HG03066 (cell line): ENCODE data around the gene ELMO1.

Experiments used
- ATAC-seq: cut with Tn5 transposase; IDR thresholded peaks from one replicate; pipeline ENCODE4 v1.9.1; 2021; ENCODE audit warnings: low read depth; ENCODE audit not compliant: unreplicated experiment

Gene ELMO1

DNA sequence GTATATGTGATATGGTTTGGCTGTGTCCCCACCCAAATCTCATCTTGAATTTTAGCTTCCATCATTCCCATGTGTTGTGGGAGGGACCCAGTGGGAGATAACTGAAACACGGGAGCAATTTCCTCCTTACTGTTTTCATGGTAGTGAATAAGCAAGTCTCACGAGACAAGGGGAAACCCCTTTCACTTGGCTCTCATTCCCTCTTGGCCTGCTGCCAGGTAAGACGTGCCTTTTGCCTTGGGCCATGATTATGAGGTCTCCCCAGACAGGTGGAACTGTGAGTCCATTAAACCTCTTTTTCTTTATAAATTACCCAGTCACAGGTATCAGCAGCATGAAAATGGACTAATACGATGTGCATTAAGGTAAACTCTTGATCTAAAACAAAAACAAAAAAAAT is 367.2 kb downstream of the ELMO1 start:
- no peak for ATAC-seq

DNA sequence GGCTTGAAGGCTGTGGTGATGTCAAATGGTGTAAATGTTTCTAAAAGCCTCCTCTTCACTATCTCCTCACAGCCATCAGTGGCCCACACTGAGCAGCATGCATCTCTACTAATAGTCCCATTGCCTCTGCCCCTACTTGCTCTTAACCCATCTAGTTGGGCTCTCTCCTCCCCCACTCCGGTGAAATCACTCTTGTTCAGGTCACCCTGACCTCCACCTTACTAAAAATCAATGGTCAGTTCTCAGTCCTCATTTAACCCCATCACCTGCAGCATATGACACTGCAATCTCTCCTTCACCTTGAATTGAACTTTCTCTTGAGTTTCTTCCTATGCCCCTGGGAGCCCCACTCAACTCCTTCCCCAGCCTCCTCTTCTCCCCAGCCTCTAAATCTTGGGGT is 369.2 kb downstream of the ELMO1 start:
- ATAC-seq = no peak

DNA sequence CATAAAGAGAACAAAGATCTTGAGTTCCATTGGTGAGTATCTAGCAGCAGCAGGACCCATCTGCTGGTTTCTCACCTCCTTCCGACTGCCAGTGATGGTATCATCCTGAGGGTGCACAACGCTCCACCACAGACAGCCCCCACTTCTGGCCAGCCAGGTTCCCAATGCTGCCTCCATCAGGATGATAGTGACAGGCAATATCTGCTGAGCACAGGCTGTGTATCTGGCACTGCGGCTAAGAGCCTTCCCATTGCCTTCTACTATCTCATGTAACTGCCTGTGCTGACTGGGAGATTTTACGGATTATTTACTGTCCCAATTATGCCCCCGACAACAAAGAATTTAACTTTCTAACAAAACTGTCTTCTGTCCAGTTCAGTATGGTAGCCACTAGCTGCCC is 372.0 kb downstream of the ELMO1 start:
- ATAC-seq = no peak

DNA sequence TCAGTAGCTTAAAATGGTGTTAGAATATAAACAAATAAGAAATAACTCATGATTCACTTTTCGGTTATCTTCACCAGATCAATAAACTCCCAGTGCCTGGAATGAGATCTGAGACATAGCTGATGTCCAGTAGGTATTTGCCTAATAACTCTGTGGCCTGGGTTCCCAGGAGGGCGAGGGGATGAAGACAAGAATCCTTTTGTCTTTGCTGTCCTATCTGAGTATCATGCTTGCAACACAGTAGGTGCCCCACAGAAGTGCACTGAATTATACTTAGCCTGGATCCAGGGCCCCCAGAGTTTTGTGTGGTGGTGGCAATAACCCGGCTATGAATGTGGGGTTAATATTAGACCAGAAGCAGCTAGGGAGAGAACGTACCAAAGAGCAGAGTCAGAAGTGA is 374.3 kb downstream of the ELMO1 start:
- ATAC-seq = no peak

DNA sequence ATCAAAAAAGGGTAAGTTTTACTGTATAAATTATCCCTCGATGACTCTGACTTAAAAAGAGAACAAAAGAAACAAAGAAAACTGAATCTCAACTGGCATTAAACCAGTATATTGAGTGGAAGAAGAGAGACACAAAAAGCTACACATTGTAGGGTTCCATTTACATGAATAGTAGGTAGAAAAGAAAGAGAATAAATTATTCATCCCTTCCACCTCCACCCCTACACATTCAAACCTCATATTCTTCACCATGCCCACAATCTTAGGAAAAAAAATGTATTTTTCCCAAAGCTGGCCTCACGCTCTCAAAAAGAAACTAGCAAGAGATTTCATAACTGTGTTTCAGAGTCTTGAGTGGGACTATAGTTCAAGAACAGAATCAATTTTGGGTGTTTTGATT is 377.5 kb downstream of the ELMO1 start:
- no peak for ATAC-seq

DNA sequence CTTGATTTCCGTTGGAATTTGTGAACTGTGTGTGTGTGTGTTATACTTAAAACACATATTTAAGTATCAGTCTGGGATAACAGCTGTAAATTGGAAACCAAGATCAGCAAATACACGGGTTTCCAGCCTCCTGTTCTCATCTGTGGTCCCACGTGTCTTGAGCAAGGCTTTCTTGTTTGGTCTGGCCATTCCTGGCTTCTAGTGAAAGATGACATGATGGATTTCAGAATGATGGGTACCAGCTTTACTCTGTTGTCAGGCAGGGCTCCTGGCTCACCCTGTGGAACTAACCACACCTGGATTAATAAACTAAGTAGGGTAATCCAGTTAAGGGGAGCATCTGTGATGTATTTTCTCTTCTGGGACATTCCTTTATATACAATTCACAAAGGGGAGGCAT is 378.2 kb downstream of the ELMO1 start:
- no peak for ATAC-seq

DNA sequence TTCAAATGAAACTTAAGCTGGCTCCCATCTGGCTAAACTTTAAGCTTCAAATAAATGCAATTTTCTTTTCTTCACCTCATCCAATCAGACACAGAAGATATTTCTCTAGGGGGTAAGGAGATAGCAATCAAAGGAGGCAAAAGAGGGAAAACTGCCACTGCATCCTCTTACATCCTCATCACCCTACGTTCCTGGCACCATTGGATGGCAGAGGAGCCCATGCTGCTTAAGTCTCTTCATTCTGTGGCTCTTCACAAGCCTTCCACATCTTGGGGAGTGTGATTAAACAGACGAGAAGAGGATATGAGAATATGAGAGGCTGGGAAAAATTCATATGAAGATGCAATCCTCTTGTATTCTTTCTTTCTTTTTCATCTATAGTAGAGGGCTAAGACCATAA is 378.6 kb downstream of the ELMO1 start:
- no peak for ATAC-seq

DNA sequence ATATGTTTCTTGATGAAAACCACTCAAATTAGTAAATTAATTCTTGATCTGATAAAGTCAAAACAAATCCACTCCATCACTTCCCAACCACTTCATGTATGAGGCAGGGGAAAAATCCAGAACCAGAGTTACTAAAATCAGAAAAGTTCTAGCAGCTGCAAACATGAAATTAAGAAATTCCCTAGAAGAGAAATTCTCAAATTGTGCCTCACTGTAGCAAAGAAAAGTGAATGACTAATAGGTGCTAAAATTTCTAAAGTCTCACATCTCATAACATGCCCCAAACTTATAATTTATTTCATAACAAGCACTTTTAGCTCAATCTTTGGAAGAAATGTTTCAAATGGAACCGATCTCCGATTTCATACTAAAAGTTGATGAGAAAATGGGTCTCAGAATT is 379.3 kb downstream of the ELMO1 start:
- ATAC-seq = no peak

DNA sequence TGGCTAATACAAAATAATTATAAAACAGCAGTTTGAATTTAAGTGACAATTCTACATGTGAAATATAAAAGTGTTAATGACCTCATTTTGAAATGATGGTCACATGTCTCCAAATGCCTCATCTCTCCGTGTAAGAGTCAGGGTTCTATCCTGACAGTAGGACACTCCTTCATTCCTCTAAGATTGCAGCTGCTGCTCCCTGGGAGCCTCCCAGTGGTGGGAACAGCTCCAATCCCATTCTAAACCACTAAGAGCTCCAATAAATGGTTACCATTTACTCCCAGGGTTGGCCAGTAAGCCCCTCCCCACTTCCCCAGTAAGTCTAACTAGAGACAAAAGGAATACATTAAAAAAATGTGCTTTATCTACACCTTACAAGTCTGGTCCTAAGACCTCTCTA is 379.8 kb downstream of the ELMO1 start:
- no peak for ATAC-seq

DNA sequence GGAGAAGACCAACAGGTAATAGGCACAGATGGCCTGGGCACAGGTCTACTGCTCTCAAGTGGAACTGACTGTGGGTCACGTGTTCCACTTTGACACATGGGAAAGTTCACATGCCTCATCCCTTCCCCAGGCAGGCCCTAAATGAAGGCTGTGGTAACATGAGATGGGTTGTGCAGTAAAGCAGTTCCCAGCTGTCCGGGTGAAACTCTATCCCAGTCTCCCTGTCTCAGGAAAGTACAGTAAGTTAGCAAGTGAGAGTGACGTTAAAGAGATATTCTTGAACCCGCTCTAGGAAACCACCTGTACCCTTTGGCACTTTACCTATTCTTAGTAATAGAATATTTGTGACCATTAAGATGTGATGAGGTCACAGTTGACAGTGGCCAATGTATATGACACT is 380.6 kb downstream of the ELMO1 start:
- no peak for ATAC-seq

DNA sequence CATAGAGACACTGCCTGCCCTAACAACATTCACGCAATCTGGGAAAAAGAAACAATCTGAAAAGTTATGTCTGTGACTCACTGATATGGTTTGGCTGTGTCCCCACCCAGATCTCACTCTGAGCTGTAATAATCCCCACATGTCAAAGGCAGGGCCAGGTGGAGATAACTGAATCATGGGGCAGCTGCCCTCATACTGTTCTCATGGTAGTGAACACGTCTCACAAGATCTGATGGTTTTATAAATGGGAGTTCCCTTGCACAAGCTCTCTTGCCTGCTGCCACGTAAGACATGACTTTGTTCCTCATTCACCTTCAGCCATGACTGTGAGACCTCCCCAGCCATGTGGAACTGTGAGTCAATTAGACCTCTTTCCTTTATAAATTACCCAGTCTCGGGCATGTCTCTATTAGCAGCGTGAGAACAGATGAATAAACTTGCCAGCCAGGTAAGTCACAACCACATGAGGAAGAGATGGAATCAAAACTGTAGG is 382.8 kb downstream of the ELMO1 start:
- no peak for ATAC-seq

DNA sequence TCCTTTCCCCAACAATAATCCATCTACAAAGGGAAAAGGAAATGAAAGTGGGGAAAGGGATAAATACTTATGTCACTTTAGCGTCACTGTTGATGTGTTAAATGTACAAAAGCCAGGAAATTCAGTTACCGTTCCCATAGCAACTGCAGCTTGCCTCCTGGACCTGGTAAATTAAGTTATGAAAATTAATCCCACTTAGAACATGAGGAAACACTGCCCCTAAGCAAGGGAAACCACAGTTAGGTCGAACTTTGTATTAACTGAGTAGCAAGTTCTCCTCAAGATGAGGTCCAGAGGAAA is 386.2 kb downstream of the ELMO1 start:
- no peak for ATAC-seq

DNA sequence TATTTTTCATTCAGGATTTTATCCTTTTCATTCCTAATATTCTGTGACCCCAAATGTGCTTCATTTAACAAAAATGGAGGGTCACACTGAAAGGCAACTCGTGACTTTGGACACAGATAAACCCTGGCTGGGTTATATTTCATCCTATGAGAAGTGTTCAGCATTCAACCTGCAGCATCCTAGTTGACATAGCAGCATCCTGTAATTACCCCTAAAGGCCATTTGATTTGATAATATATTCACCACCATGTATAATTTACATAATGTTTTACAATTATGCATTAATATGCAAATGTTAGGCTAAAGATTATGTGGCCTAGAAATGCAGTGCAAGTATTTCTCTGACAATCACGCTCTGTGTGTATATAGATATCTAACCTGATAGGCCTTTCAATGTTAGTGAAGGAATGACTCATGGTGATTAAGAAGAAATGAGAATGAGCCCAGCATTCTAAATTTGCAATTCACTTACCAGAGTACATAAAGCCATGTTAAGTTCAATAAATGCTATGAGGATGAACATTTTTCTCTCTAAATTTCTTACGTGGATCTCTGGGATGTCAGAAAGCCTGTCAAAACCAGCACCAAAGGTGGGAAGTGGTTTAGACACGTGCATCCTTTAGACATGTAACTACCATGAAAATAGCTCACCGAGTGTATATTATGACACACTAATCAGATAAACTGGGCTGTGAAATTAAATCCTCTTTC is 386.7 kb downstream of the ELMO1 start:
- no peak for ATAC-seq

DNA sequence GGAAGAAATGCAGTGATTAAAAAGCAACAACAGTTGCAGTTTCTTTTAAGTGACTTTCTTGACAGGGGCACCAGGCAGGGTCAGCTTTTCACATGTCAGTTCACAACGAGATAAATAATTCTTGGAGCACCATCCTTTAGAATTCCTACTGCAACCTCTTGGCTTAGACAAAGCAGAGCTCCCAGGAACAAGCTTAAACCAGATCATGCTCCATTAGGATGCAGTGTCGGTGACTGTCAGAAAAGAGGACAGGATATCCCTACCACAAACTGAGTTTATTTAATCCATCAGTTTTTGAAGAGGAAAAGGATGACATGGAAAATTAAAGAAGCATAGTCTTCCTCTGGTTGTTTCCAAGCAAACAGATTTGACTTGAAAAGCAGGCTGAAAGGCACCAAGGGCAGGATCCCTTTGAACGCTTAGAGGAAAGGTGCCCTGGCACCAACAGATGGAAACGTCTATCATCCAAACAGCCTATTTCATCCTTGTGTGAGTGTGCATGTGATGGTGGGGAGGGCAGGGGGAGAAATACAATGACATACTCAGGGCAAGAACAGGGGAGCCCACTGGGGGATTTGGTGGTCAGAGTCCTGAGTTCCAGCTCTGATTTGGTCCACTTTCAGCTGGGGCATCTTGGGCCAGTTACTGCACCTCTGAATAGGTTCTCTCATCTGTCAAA is 392.3 kb downstream of the ELMO1 start:
- ATAC-seq = no peak

DNA sequence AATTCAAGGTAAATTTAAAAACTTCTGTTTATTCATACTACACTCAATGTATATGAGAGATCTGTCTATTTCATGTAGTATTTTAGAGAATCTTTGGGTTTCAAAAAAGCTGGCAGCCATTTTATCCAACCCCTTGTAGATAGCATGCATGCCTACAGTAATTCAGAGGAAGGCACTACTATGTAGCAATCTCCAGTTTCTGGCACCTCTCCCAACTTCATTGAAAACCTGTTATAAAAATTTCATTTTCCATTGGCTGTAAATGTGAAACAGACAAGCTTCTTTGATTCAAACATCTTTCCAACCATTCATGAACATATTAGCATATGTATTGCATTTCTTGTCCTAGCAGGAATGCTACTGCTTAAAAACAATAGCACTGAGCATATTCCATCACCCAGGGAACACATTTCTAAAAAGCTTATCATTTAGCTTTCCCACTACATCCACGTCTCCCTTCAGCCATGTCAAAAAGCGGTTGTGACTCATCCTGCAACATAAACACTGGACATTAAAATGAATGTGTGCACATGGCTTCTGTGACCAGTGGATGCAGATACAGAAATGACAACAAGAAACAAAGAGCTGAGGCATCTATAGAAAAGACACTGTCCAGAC is 393.9 kb downstream of the ELMO1 start:
- no peak for ATAC-seq

DNA sequence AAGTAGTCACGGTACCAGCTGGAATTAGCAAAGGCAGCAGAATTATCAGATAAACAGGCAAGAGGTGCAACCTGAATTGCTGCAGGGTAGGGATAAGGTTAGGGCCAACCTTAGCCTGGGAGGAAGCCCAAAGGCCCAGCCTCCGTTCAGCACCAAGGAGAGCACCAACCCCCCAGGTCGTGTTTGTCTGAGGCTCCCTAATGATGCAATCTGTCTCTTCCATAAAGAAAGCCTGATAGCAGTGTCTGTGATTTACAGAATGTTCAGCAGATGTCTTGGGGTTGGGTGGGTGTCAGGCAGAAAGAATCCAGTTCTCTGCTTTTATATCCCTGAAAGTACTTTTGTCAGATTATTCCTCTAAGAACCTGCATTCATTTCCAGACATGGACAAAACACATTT is 396.0 kb downstream of the ELMO1 start:
- ATAC-seq = no peak

DNA sequence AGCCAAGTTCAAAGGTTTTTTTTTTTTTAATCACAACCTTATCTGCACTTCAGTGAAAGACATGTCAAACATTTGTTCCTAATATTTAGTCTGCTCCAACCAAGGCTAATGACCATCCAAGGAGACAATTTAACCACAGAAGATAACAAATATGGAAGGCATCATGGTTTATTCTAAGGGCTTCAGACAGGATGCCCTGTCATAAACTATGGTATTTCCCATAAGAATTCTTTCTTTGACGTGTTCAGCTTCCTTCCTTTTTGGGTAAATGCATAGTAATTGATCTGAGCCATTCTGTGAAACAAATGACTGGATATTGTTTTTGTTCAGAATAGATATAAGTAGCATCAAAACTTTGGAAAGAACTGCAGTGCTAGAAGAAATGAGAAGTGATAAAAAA is 397.9 kb downstream of the ELMO1 start:
- ATAC-seq = no peak

DNA sequence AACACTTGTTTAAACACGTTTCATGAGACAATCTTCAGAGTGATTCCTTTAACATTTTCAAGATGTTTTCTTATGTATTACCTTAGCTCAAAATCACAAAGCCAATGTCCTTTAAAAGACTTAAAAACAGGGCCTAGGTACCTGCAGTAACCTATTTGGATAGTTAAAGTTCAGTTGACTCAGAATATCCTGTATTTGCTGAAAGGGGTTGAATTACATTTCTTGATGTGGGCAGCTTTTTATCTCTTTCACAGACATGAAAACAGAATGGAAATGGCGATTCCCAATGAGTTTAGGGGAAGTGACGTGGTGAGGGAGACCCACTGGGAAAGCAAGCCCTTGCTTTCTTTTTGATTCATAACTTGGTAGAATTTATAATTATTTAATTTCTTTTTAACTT is 400.0 kb downstream of the ELMO1 start:
- no peak for ATAC-seq

DNA sequence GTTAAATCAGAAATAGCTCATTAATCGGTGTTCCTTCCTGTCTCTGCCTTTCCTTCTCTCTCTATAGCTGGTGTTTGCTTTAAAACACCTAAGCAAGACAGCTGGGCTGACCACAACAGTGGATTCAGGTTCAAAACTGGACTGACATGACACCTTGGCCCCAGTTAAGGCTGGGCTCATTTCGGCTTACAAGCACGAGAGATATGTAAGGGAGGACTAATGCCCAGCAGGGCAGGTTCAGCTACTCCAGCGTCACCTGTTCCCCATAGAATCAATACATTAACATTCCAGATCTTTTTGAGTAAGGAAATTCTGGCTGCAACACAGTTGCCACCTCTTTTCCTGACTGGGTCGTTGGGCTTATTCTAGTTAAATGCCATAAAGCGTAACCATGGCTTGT is 401.4 kb downstream of the ELMO1 start:
- no peak for ATAC-seq

DNA sequence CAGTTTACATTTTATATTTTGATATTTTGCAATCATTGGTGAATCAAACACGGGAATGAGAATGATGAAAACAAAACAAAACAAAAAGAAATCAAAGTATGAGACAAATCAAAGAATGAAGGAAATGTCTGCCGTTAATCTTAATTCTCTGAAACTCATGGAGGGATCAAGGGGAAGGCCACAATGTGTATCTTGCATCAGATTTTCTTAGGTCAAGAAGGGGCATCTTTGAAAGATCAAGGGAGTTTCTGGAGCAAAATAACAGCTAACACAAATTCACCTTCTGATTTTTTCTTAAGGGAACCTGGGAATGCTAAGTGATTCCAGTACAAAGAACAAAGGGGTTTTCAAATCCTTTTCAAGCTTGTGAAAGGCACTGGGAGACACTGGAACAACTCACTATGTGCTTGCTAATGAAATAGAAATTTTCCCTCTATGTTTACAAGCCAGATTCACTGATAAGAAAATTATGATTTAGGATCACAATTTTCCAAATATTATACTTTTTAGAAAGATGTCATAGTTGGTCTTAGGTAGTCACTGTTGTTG is 402.1 kb downstream of the ELMO1 start:
- no peak for ATAC-seq

DNA sequence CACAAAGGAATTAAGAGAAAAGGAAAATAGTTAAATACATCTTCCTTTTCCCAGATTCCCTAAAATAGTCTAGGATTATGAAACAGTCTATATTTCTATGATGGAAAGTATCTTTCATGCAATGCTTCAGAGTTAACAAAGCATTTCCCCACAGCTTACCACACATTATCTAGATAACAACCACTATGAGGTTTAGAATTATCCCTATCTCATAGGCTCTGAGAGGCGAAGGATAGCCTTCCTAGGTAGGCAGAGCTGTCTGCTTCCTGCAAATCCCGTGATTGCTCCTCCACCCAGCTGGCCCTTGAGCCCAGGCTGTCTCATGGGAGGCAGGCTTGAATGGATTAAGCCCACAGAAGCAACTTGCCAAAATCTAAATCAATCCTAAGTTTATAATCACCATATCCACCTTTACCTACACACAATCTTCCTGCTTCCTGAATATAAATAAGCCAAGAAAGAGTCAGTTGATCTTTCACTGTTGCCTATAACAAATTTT is 402.9 kb downstream of the ELMO1 start:
- no peak for ATAC-seq

DNA sequence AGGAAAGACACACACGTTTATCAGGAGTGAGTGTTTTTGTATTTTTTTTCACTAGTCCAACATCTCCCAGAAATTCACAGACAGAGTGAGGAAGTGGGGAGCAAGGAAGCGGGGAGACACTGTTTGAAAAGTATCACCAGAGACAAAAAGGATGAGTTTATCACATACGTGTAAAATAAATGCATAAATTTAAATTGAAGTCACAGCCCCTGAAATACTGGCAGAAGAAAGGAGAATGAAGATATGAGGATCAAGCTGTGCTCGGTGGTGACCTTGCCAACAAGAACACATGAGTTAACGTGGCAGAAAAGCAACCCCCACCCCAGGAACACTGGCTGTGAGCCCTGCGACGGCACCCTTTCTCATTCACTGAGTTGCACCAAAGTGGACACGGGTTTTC is 407.2 kb downstream of the ELMO1 start:
- no peak for ATAC-seq
